IMR-90 (cell line): ENCODE results near the gene EPS8. TPM values are rescaled to one million over a fixed set of nuclear protein-coding genes. Genes with fewer than 3 reads are reported as not detected.

Experiments
- ATAC-seq: fragments of 200-7000 bp; cut with Tn5 transposase; 2 replicates; pipeline ENCODE4 v1.9.1; 2020; ENCODE audit warnings: low read depth, mild to moderate bottlenecking, moderate library complexity
- BruUV-seq: library from RNA; stranded (reverse); fragments of 400-500 nt; replicated peaks from 2 replicates; lab custom pipeline; 2021; lab: Mats Ljungman, UMichigan
- CTCF ChIA-PET: fragments of 300-600 bp; formaldehyde crosslinking; extraction: SDS; loops from one replicate; lab custom pipeline; 2021; ENCODE audit warnings: antibody characterized with exemption; lab: Yijun Ruan, JAX
- POLR2A ChIA-PET: fragments of 300-600 bp; sonication (Branson Sonifier 250); formaldehyde crosslinking; loops from one replicate; lab custom pipeline; 2022; ENCODE audit warnings: antibody characterized with exemption; ENCODE audit not compliant: unreplicated experiment; lab: Charles Lee
- DNase-seq: peaks from one replicate; pipeline ENCODE4 v3.0.0; 2013
- H2AFZ ChIP-seq: replicated peaks from 2 replicates; pipeline ENCODE3; 2013; ENCODE audit warnings: low read length, mild to moderate bottlenecking; ENCODE audit not compliant: poor library complexity
- H2AK5ac ChIP-seq: 2 replicates; pipeline ENCODE4 v1.6.1; 2013; ENCODE audit warnings: low read depth, low read length, inconsistent platforms
- H2AK9ac ChIP-seq: replicated peaks from 2 replicates; pipeline ENCODE3; 2013; ENCODE audit warnings: mild to moderate bottlenecking, low read depth, low read length, moderate library complexity; ENCODE audit not compliant: poor library complexity
- H2BK120ac ChIP-seq: 2 replicates; pipeline ENCODE4 v1.6.1; 2013; ENCODE audit warnings: low read depth, low read length, inconsistent platforms
- H2BK15ac ChIP-seq: 3 replicates; pipeline ENCODE4 v1.6.1; 2013; ENCODE audit warnings: low read depth, low read length, inconsistent platforms
- H2BK20ac ChIP-seq: 2 replicates; pipeline ENCODE4 v1.6.1; 2013; ENCODE audit warnings: low read depth, mild to moderate bottlenecking, inconsistent platforms, low read length, moderate library complexity
- H2BK5ac ChIP-seq: 2 replicates; pipeline ENCODE4 v1.6.1; 2013; ENCODE audit warnings: mild to moderate bottlenecking, low read depth, low read length, inconsistent platforms; ENCODE audit not compliant: poor library complexity, severe bottlenecking
- H3K14ac ChIP-seq: replicated peaks from 2 replicates; pipeline ENCODE4 v1.6.1; 2013; ENCODE audit warnings: low read depth, low read length, inconsistent platforms
- H3K18ac ChIP-seq: 2 replicates; pipeline ENCODE4 v1.6.1; 2013; ENCODE audit warnings: low read depth, low read length, control low read depth
- H3K23ac ChIP-seq: 2 replicates; pipeline ENCODE4 v1.6.1; 2013; ENCODE audit warnings: low read depth, low read length, inconsistent platforms
- H3K27ac ChIP-seq: 2 replicates; pipeline ENCODE4 v1.5.1; 2013; ENCODE audit warnings: mild to moderate bottlenecking, control low read depth, low read length; ENCODE audit not compliant: insufficient read depth
- H3K27me3 ChIP-seq: 2 replicates; pipeline ENCODE4 v1.6.1; 2013; ENCODE audit warnings: low read length; ENCODE audit not compliant: control insufficient read depth, insufficient read depth
- H3K36me3 ChIP-seq: 2 replicates; pipeline ENCODE4 v1.6.1; 2013; ENCODE audit warnings: low read length, mixed read lengths; ENCODE audit not compliant: control insufficient read depth, insufficient read depth
- H3K4ac ChIP-seq: 2 replicates; pipeline ENCODE4 v1.6.1; 2013; ENCODE audit warnings: low read depth, low read length, inconsistent platforms
- H3K4me1 ChIP-seq: 2 replicates; pipeline ENCODE4 v1.6.1; 2013; ENCODE audit warnings: low read length, mixed read lengths; ENCODE audit not compliant: control insufficient read depth, insufficient read depth
- H3K4me2 ChIP-seq: 2 replicates; pipeline ENCODE4 v1.6.1; 2013; ENCODE audit warnings: low read depth, mild to moderate bottlenecking, control low read depth, low read length, moderate library complexity
- H3K4me3 ChIP-seq: 2 replicates; pipeline ENCODE4 v1.5.1; 2013; ENCODE audit warnings: low read depth, mild to moderate bottlenecking, control low read depth, low read length, moderate library complexity; ENCODE audit not compliant: insufficient read depth
- H3K56ac ChIP-seq: 2 replicates; pipeline ENCODE4 v1.6.1; 2013; ENCODE audit warnings: low read length, inconsistent platforms; ENCODE audit not compliant: insufficient read depth; ENCODE audit errors: extremely low read depth
- H3K79me1 ChIP-seq, 2 experiments: 2 replicates each; pipeline ENCODE4 v1.6.1; 2013; ENCODE audit warnings: low read length in 2 of 2, inconsistent platforms in 1 of 2, low read depth in 1 of 2
- H3K9ac ChIP-seq: 2 replicates; pipeline ENCODE4 v1.6.1; 2013; ENCODE audit warnings: low read depth, low read length, control low read depth
- H3K9me1 ChIP-seq: 2 replicates; pipeline ENCODE4 v1.6.1; 2013; ENCODE audit warnings: low read length, inconsistent platforms; ENCODE audit not compliant: insufficient read depth
- H3K9me3 ChIP-seq: 2 replicates; pipeline ENCODE4 v1.6.1; 2013; ENCODE audit warnings: low read length; ENCODE audit not compliant: control insufficient read depth, insufficient read depth
- H4K20me1 ChIP-seq: 2 replicates; pipeline ENCODE4 v1.6.1; 2013; ENCODE audit warnings: low read length, inconsistent platforms; ENCODE audit not compliant: insufficient read depth
- H4K5ac ChIP-seq: 2 replicates; pipeline ENCODE4 v1.6.1; 2013; ENCODE audit warnings: mild to moderate bottlenecking, low read depth, low read length, control low read depth
- H4K8ac ChIP-seq, 2 experiments: 2 replicates each; pipeline ENCODE4 v1.6.1; 2013; ENCODE audit warnings: low read depth in 2 of 2, low read length in 2 of 2, control low read depth in 1 of 2, inconsistent platforms in 1 of 2
- H4K91ac ChIP-seq: 2 replicates; pipeline ENCODE4 v1.6.1; 2013; ENCODE audit warnings: low read depth, low read length, inconsistent platforms; ENCODE audit not compliant: insufficient read depth
- CEBPB ChIP-seq: IDR thresholded peaks from 2 replicates; pipeline ENCODE4 v1.6.1; 2012; ENCODE audit warnings: low read depth, low read length, improper control_type of control experiment
- SMC3 ChIP-seq: fragments of 150-350 bp; IDR thresholded peaks from 2 replicates; pipeline ENCODE4 v1.6.1; 2016; ENCODE audit warnings: low read depth, mild to moderate bottlenecking, antibody characterized with exemption, low read length, moderate library complexity
- WGBS, 2 experiments: methylation state at CpG; one replicate each; pipeline versions ENCODE4 v1.1.5 to v1.1.7; 2013; ENCODE audit warnings: missing lambda C conversion rate in 2 of 2; ENCODE audit not compliant: insufficient read length in 1 of 2; ENCODE audit errors: extremely low coverage in 2 of 2; 5-methylcytosine and 5-hydroxymethylcytosine counted together
- dilution Hi-C: fragments of 300-500 bp; cut with HindIII; formaldehyde crosslinking; loops from one replicate; pipeline ENCODE4 v1.14.3; 2018; ENCODE audit warnings: low sequenced_read_pairs; ENCODE audit not compliant: unreplicated experiment
- in situ Hi-C: fragments of 300-500 bp; cut with MboI; formaldehyde crosslinking; loops from 3 replicates; pipeline ENCODE4 v1.14.3; 2019; ENCODE audit warnings: low sequenced_read_pairs, inconsistent platforms, mixed read lengths
- intact Hi-C: fragments of 100-400 bp; cut with micrococcal nuclease; formaldehyde crosslinking; loops from 2 replicates; pipeline ENCODE4 v1.10.0; 2022
- polyA plus RNA-seq, 3 experiments: library from polyadenylated mRNA; depleted of rRNA; stranded (reverse); fragments of >200 nt; gene quantifications; 2 replicates each; pipeline ENCODE4 v1.2.3, GENCODE V29; 2012; ENCODE audit warnings: low replicate concordance in 1 of 3
- total RNA-seq: library from RNA; depleted of rRNA; stranded (reverse); fragments of >200 nt; gene quantifications from 2 replicates; pipeline ENCODE4 v1.2.3, GENCODE V29; 2012
- TF ChIP-seq, protein P1 (sequence below): conservative IDR thresholded peaks from 2 replicates; pipeline ENCODE4 v1.5.1; 2012; ENCODE audit warnings: mild to moderate bottlenecking, low read depth, low read length, improper control_type of control experiment

Gene EPS8
- total and polyA plus RNA-seq, 2 of the 4 experiments (the other 2 are of a cell fraction), result 45.1 to 104 TPM

DNA sequence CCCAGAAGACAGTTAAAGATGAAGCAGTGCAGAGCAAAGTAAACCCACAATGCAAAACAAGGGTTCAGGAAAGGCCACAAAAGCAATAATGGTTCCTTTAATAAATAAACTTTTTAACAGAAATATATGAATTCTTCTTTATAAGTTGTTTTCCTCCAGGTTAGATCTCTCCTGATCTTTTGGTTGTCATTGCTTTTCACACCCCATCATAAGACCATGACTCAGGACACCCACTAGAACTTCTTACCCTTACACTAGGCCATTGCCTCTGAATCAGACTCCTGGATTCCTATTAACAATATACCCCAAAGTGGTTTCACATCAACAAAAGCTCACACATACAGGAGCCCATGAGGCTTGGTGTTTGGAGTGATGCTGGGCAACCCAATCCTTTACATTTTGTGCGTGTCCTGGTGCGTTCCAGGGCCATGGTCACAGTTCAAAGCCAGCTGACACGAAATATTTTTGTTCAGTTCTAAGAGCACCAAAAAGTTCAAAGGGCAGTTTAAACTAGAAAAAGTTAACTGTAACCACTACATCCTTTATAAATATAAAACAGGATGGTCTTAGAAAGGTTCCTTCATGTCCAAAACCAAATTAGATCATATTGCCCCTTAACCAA, 187.0 kb downstream of the EPS8 start:
- H3K79me1 ChIP-seq, result no peaks in the 10 kb centered on the region
- 0 out of 2 replicates have a peak overlapping the region, but pooled peaks have one; percentile 9 for H4K91ac ChIP-seq
- peak overlapping the region; percentile 62; the same call in 1 of the 2 replicates for H2BK20ac ChIP-seq
- no peak overlapping the region for H3K4me2 ChIP-seq
- no peak overlapping the region for H3K9ac ChIP-seq
- no peak overlapping the region for H3K56ac ChIP-seq
- H3K4me1 ChIP-seq, result peaks cover 8% of the 10 kb centered on the region
- no peak overlapping the region for H2BK5ac ChIP-seq
- ChIA-PET POLR2A (no interaction called here), CTCF (interaction anchor here (0.7 to 1.7 kb wide), 2 partner anchors 27 to 139 kb away, joined by 3 to 4 read pairs; no protein-coding TSS in a partner anchor)
- H3K23ac ChIP-seq, result no peak overlapping the region
- H3K27ac ChIP-seq, result no peak overlapping the region
- ATAC-seq, result no peak
- DNase-seq, result peak; percentile 31
- H3K18ac ChIP-seq, result peak overlapping the region; percentile 9; the same call in 1 of the 2 replicates
- H4K5ac ChIP-seq, result no peak overlapping the region
- no peaks in the 10 kb centered on the region for H3K9me3 ChIP-seq
- no peak overlapping the region for H2AK9ac ChIP-seq
- H3K14ac ChIP-seq, result peak overlapping the region; percentile 84; the same call in 1 of the 2 replicates
- TF ChIP-seq SMC3 (no peak), CEBPB (no peak)
- TF ChIP-seq, protein P1, sequence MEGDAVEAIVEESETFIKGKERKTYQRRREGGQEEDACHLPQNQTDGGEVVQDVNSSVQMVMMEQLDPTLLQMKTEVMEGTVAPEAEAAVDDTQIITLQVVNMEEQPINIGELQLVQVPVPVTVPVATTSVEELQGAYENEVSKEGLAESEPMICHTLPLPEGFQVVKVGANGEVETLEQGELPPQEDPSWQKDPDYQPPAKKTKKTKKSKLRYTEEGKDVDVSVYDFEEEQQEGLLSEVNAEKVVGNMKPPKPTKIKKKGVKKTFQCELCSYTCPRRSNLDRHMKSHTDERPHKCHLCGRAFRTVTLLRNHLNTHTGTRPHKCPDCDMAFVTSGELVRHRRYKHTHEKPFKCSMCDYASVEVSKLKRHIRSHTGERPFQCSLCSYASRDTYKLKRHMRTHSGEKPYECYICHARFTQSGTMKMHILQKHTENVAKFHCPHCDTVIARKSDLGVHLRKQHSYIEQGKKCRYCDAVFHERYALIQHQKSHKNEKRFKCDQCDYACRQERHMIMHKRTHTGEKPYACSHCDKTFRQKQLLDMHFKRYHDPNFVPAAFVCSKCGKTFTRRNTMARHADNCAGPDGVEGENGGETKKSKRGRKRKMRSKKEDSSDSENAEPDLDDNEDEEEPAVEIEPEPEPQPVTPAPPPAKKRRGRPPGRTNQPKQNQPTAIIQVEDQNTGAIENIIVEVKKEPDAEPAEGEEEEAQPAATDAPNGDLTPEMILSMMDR, result no peak
- peak overlapping the region; percentile 71; the same call in 2 of the 3 replicates for H2BK15ac ChIP-seq
- WGBS, 2 experiments, result no CpG with 5 or more reads among the region's 3 CpGs
- intact Hi-C loops, result no loop called here
- peak overlapping the region; percentile 80 for H2AK5ac ChIP-seq
- no peaks in the 10 kb centered on the region for H3K36me3 ChIP-seq
- peak overlapping the region; percentile 22; the same call in 1 of the 2 replicates for H2BK120ac ChIP-seq
- no peak overlapping the region for H3K4me3 ChIP-seq
- BruUV-seq, result no TSS peak
- no peaks in the 10 kb centered on the region for H3K27me3 ChIP-seq
- in situ Hi-C loops, result no loop called here
- H3K9me1 ChIP-seq, result peaks cover 4% of the 10 kb centered on the region
- H4K8ac ChIP-seq, result no peak overlapping the region
- dilution Hi-C loops, result loop anchor here (25.0 kb wide), 1 partner anchor 235 kb away; no protein-coding TSS in a partner anchor
- H2AFZ ChIP-seq, result no peak overlapping the region
- peak overlapping the region; percentile 73; the same call in 1 of the 2 replicates for H3K4ac ChIP-seq
- no peaks in the 10 kb centered on the region for H4K20me1 ChIP-seq
